Muscle of back (tissue), 13 donors: ENCODE results near the gene HELLS. TPM values are rescaled to one million over a fixed set of nuclear protein-coding genes. Genes with fewer than 3 reads are reported as not detected.
A peak's percentile ranks its signal among the peaks of the same experiment; 100 is the strongest.
"Not testable (repeated sequence)": the region's sequence is repeated elsewhere in the genome, so short reads cannot be mapped to it uniquely, and the experiment has no call there.

Source experiments
- DNase-seq, 3 donors: peaks; one replicate each; pipeline versions ENCODE4 v3.0.0 to v3.0.0-alpha.2; 2013
- long read RNA-seq, 9 donors: transcript quantifications; one replicate each; lab custom pipeline, GENCODE V29; 2026
- polyA plus RNA-seq, 10 donors: library from polyadenylated mRNA; unstranded; fragments of 120-200 nt; gene quantifications; one replicate each; pipeline ENCODE4 v1.2.1, GENCODE V29; 2013; ENCODE audit not compliant: insufficient read length in 10 of 10

Gene HELLS
- polyA plus RNA-seq: 10 to 100 TPM in 6 of 10 donors, 1 to 10 TPM in 4; 5.2 to 14.5 (median 10.7) TPM
- long read RNA-seq, donor 1: 0 reads
- long read RNA-seq, donor 2, partial matches to known transcripts: 0 of 1 reads
- long read RNA-seq, donor 2, other reads (novel, unspliced or antisense): 0 of 1 reads
- long read RNA-seq, donor 3: 0 reads
- long read RNA-seq, donor 4: 0 reads
- long read RNA-seq, donor 5: 0 reads
- long read RNA-seq, donor 6: 0 reads
- long read RNA-seq, donor 7: 0 reads
- long read RNA-seq, donor 8, partial matches to known transcripts: 0 of 1 reads
- long read RNA-seq, donor 8, other reads (novel, unspliced or antisense): 0 of 1 reads
- long read RNA-seq, donor 9: 0 reads

GRCh38 chr10:94545391-94546048 is at the start of gene HELLS:
Gene HELLS (plus strand): TSS chr10:94545788. CDS start chr10:94545922, 134 bp downstream.
- DNase-seq: peak; percentile 88 to 94 (median 92)

- DNase-seq: no peak
Measured at GRCh38 chr10:94496010-94496409, 49.6 kb upstream of the HELLS start.

GRCh38 chr10:94496646-94497045 is 48.9 kb upstream of the HELLS start:
- DNase-seq: no peak

GRCh38 chr10:94500063-94500462 is 45.5 kb upstream of the HELLS start:
- DNase-seq: peak; percentile 2 to 26 (median 12)

- no peak for DNase-seq
Measured at GRCh38 chr10:94521276-94522250, 24.0 kb upstream of the HELLS start.

GRCh38 chr10:94524146-94524545 is 21.4 kb upstream of the HELLS start:
- DNase-seq: peak in 1 of 3 donors; percentile 2

GRCh38 chr10:94524711-94525110 is 20.9 kb upstream of the HELLS start:
- DNase-seq: no peak

- not testable (repeated sequence) for DNase-seq
Measured at GRCh38 chr10:94531550-94531949, 14.0 kb upstream of the HELLS start.

GRCh38 chr10:94533027-94533426 is 12.6 kb upstream of the HELLS start:
- DNase-seq: no peak

GRCh38 chr10:94542282-94542681 is 3.3 kb upstream of the HELLS start:
- not testable (repeated sequence) for DNase-seq

GRCh38 chr10:94546049-94546900 is 687 bp downstream of the HELLS start:
- DNase-seq: peak in 2 of 3 donors; percentile 1 to 30

GRCh38 chr10:94546901-94547185 is 1.3 kb downstream of the HELLS start:
- DNase-seq: peak in 2 of 3 donors; percentile 5 to 16

- no peak for DNase-seq
Measured at GRCh38 chr10:94549221-94549620, 3.6 kb downstream of the HELLS start.

- not testable (repeated sequence) for DNase-seq
Measured at GRCh38 chr10:94567714-94568307, 22.2 kb downstream of the HELLS start.

GRCh38 chr10:94571081-94571480 is 25.5 kb downstream of the HELLS start:
- DNase-seq: no peak

GRCh38 chr10:94571528-94571927 is 25.9 kb downstream of the HELLS start:
- no peak for DNase-seq

GRCh38 chr10:94578790-94579189 is 33.2 kb downstream of the HELLS start:
- DNase-seq: no peak

GRCh38 chr10:94583124-94583523 is 37.5 kb downstream of the HELLS start:
- DNase-seq: no peak

GRCh38 chr10:94591461-94592205 is 46.0 kb downstream of the HELLS start:
- DNase-seq: no peak
